ENCODE results near the gene TUBGCP2. TPM values are rescaled to one million over a fixed set of nuclear protein-coding genes. Genes with fewer than 3 reads are reported as not detected.

The TUBGCP2 gene
- total RNA-seq, 4 donors from 2014 or later = 41.1 to 75.7 (median 43.5) TPM

- no peak for TF ChIP-seq CTCF (IDR thresholded peaks at IDR 0.05)
- no peak for TF ChIP-seq POLR2A (IDR thresholded peaks at IDR 0.05)
- WGBS, 2 donors = 68 to 82% methylated on average over 6 to 27 of the region's 28 CpGs
- intact Hi-C loops (cut with DNase I; ENCODE audit: low total_unique reads) = no loop called here
- no peak for DNase-seq (ENCODE audit: low spot score in 2 of 2)
- no peak overlapping the region for H3K4me3 ChIP-seq (ENCODE audit: low read depth, poor library complexity, severe bottlenecking)
Measured at GRCh38 chr10:133273534-133274143, 35.0 kb downstream of the TUBGCP2 start.

GRCh38 chr10:133272964-133273420 lies 35.7 kb downstream of the TUBGCP2 start:
- no peak for TF ChIP-seq POLR2A (IDR thresholded peaks at IDR 0.05)
- TF ChIP-seq CTCF (IDR thresholded peaks at IDR 0.05) = no peak
- 86 to 90% methylated on average over 13 to 24 of the region's 25 CpGs for WGBS, 2 donors
- no peak for DNase-seq (ENCODE audit: low spot score in 2 of 2)
- H3K4me3 ChIP-seq (ENCODE audit: low read depth, poor library complexity, severe bottlenecking) = no peak overlapping the region
- intact Hi-C loops (cut with DNase I; ENCODE audit: low total_unique reads) = no loop called here

- DNase-seq (ENCODE audit: low spot score in 2 of 2) = no peak
- no peak overlapping the region for H3K4me3 ChIP-seq (ENCODE audit: low read depth, poor library complexity, severe bottlenecking)
- intact Hi-C loops (cut with DNase I; ENCODE audit: low total_unique reads) = no loop called here
- TF ChIP-seq POLR2A (IDR thresholded peaks at IDR 0.05) (no peak), CTCF (IDR thresholded peaks at IDR 0.05) (no peak)
- 76 to 84% methylated on average over 24 to 26 of the region's 29 CpGs for WGBS, 2 donors
Measured at GRCh38 chr10:133272301-133272963, 36.2 kb downstream of the TUBGCP2 start.

- WGBS, 2 donors = 75 to 77% methylated on average over 21 to 27 of the region's 35 CpGs
- no peak overlapping the region for H3K4me3 ChIP-seq (ENCODE audit: low read depth, poor library complexity, severe bottlenecking)
- intact Hi-C loops (cut with DNase I; ENCODE audit: low total_unique reads) = no loop called here
- no peak for TF ChIP-seq POLR2A (IDR thresholded peaks at IDR 0.05)
- TF ChIP-seq CTCF (IDR thresholded peaks at IDR 0.05) = no peak
- DNase-seq (ENCODE audit: low spot score in 2 of 2) = no peak
Measured at GRCh38 chr10:133271521-133272300, 37.0 kb downstream of the TUBGCP2 start.

- TF ChIP-seq POLR2A (IDR thresholded peaks at IDR 0.05) (no peak), CTCF (IDR thresholded peaks at IDR 0.05) (no peak)
- 82 to 84% methylated on average over 8 to 19 of the region's 19 CpGs for WGBS, 2 donors
- intact Hi-C loops (cut with DNase I; ENCODE audit: low total_unique reads) = no loop called here
Measured at GRCh38 chr10:133270773-133271297, 37.8 kb downstream of the TUBGCP2 start.

More at GRCh38 chr10:133270773-133271297, 37.8 kb downstream of the TUBGCP2 start:
- DNase-seq (ENCODE audit: low spot score in 2 of 2) = no peak
- H3K4me3 ChIP-seq (ENCODE audit: low read depth, poor library complexity, severe bottlenecking) = no peak overlapping the region
